ENCODE measurements around the gene MFAP2.

MFAP2 gene

DNA sequence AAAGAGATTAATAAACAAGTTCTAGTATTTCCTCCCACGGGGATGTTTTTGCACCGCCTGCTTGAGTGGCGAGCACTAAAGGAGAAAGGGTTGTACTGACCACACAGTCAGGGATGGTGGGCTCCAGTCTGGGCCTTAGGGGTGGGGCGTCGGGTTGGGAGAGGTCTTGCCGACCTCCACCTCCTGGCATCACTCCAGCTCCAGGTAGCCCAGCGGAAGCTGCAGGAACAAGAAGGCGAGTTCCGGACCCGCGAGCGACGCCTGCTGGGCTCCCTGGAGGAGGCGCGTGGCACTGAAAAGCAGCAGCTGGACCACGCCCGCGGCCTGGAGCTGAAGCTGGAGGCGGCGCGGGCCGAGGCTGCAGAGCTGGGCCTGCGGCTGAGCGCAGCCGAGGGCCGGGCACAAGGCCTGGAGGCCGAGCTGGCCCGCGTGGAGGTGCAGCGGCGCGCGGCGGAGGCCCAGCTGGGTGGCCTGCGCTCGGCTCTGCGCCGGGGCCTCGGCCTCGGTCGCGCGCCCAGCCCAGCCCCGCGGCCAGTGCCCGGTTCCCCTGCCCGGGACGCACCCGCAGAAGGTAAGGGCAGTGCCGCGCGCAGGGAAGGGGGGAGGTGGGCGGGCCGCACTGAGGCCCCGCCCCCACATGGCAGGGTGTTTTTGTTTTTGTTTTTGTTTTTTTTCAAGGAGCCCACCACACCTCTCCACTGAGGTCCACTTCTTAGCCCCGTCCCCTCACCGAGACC is 19.7 kb downstream of the MFAP2 start:
- H3K9ac ChIP-seq (ENCODE audit: low read length), result peak overlapping the region; percentile 31; the same call in 1 of the 2 replicates
- H3K4me3 ChIP-seq (ENCODE audit: insufficient read depth, low read length, poor library complexity, severe bottlenecking), result peak overlapping the region; percentile 38

DNA sequence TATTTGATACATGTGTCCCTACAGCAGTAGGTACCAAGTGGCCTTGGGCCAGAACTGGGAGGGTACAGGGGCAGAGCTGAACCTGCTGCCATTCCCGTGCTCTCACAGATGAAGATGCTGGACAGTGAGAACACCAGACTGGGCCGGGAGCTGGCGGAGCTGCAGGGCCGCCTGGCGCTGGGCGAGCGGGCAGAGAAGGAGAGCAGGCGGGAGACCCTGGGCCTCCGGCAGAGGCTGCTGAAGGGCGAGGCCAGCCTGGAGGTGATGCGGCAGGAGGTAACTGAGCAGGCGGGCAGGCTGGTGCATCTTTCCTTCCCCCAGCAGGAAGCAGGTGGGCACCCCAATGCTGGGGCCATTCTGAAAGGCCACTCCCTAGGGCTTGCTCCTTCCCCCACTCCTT is 21.9 kb downstream of the MFAP2 start:
- Histone ChIP-seq H3K27me3 (ENCODE audit: low read length) (no peaks in the 10 kb centered on the region), H3K9me3 (ENCODE audit: insufficient read depth, low read length) (no peaks in the 10 kb centered on the region), H3K4me2 (ENCODE audit: low read depth, low read length, poor library complexity, severe bottlenecking) (no peak overlapping the region), H3K9me2 (replicated peaks; ENCODE audit: insufficient read depth, low read length) (no peaks in the 10 kb centered on the region), H3K4me3 (ENCODE audit: insufficient read depth, low read length, poor library complexity, severe bottlenecking) (no peak overlapping the region), H2AFZ (ENCODE audit: low read depth, low read length, severe bottlenecking) (no peak overlapping the region), H4K20me1 (ENCODE audit: low read depth, low read length) (no peaks in the 10 kb centered on the region), H3K27ac (ENCODE audit: low read depth, low read length) (no peak overlapping the region), H3F3A (ENCODE audit: insufficient read depth) (no peaks in the 10 kb centered on the region), H3K79me2 (ENCODE audit: insufficient read depth, low read length) (no peaks in the 10 kb centered on the region), H3K36me3 (ENCODE audit: low read length) (no peaks in the 10 kb centered on the region), H3K9ac (ENCODE audit: low read length) (no peak overlapping the region)
- TF ChIP-seq EZH2phosphoT487 (conservative IDR thresholded peaks at IDR 0.05; ENCODE audit: low read length), result no peak
- TF ChIP-seq, protein P1, sequence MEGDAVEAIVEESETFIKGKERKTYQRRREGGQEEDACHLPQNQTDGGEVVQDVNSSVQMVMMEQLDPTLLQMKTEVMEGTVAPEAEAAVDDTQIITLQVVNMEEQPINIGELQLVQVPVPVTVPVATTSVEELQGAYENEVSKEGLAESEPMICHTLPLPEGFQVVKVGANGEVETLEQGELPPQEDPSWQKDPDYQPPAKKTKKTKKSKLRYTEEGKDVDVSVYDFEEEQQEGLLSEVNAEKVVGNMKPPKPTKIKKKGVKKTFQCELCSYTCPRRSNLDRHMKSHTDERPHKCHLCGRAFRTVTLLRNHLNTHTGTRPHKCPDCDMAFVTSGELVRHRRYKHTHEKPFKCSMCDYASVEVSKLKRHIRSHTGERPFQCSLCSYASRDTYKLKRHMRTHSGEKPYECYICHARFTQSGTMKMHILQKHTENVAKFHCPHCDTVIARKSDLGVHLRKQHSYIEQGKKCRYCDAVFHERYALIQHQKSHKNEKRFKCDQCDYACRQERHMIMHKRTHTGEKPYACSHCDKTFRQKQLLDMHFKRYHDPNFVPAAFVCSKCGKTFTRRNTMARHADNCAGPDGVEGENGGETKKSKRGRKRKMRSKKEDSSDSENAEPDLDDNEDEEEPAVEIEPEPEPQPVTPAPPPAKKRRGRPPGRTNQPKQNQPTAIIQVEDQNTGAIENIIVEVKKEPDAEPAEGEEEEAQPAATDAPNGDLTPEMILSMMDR (IDR thresholded peaks at IDR 0.05; ENCODE audit: insufficient read depth, low read length, poor library complexity, severe bottlenecking), result no peak

More for the DNA sequence above, 19.7 kb downstream of the MFAP2 start:
- H3K79me2 ChIP-seq (ENCODE audit: insufficient read depth, low read length), result no peaks in the 10 kb centered on the region
- no peaks in the 10 kb centered on the region for H3F3A ChIP-seq (ENCODE audit: insufficient read depth)
- no peaks in the 10 kb centered on the region for H3K9me2 ChIP-seq (replicated peaks; ENCODE audit: insufficient read depth, low read length)
- no peak overlapping the region for H3K27ac ChIP-seq (ENCODE audit: low read depth, low read length)
- H2AFZ ChIP-seq (ENCODE audit: low read depth, low read length, severe bottlenecking), result peak overlapping the region; percentile 92
- peak overlapping the region; percentile 61 for H3K4me2 ChIP-seq (ENCODE audit: low read depth, low read length, poor library complexity, severe bottlenecking)
- no peak for TF ChIP-seq EZH2phosphoT487 (conservative IDR thresholded peaks at IDR 0.05; ENCODE audit: low read length)
- TF ChIP-seq, protein P1 (IDR thresholded peaks at IDR 0.05; ENCODE audit: insufficient read depth, low read length, poor library complexity, severe bottlenecking), result peak; percentile 51
- H4K20me1 ChIP-seq (ENCODE audit: low read depth, low read length), result no peaks in the 10 kb centered on the region
- no peaks in the 10 kb centered on the region for H3K27me3 ChIP-seq (ENCODE audit: low read length)
- no peaks in the 10 kb centered on the region for H3K36me3 ChIP-seq (ENCODE audit: low read length)
- H3K9me3 ChIP-seq (ENCODE audit: insufficient read depth, low read length), result no peaks in the 10 kb centered on the region

DNA sequence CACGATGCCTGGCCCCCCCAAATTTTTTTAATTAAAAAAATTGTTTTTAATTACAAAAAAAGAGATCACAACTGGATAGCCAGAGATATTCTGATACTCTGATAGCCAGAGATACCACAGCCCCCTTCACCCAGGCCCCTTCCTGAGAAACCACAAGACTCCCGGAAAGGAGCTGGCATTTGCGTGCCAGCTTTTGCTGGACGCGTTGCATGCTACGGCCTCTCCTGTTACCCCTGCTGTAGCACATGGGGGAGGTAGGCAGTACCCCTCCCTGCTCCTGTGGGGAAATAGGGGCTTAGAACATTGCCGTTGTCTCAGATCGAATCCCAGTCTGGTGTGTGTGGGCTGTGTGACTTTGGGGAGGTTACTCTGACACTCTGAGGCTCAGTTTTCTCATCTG is 22.7 kb downstream of the MFAP2 start:
- Histone ChIP-seq H3K79me2 (ENCODE audit: insufficient read depth, low read length) (no peaks in the 10 kb centered on the region), H3K27me3 (ENCODE audit: low read length) (no peaks in the 10 kb centered on the region), H4K20me1 (ENCODE audit: low read depth, low read length) (no peaks in the 10 kb centered on the region), H3K9me2 (replicated peaks; ENCODE audit: insufficient read depth, low read length) (no peaks in the 10 kb centered on the region), H2AFZ (ENCODE audit: low read depth, low read length, severe bottlenecking) (no peak overlapping the region), H3F3A (ENCODE audit: insufficient read depth) (no peaks in the 10 kb centered on the region), H3K9ac (ENCODE audit: low read length) (no peak overlapping the region), H3K9me3 (ENCODE audit: insufficient read depth, low read length) (no peaks in the 10 kb centered on the region), H3K4me2 (ENCODE audit: low read depth, low read length, poor library complexity, severe bottlenecking) (no peak overlapping the region), H3K4me3 (ENCODE audit: insufficient read depth, low read length, poor library complexity, severe bottlenecking) (no peak overlapping the region), H3K27ac (ENCODE audit: low read depth, low read length) (no peak overlapping the region), H3K36me3 (ENCODE audit: low read length) (no peaks in the 10 kb centered on the region)
- TF ChIP-seq EZH2phosphoT487 (conservative IDR thresholded peaks at IDR 0.05; ENCODE audit: low read length), result no peak
- TF ChIP-seq, protein P1 (IDR thresholded peaks at IDR 0.05; ENCODE audit: insufficient read depth, low read length, poor library complexity, severe bottlenecking), result no peak

All from SU-DHL-6 (cell line).